Vagina (tissue), 2 donors: Measurements from ENCODE around the gene NUDT1. TPM values are rescaled to one million over a fixed set of nuclear protein-coding genes. Genes with fewer than 3 reads are reported as not detected.

ENCODE experiments used
- DNase-seq, 2 donors: peaks; one replicate each; pipeline ENCODE4 v3.0.0-alpha.2; 2017; ENCODE audit errors: extremely low spot score in 2 of 2
- H3K27ac ChIP-seq: fragments of 200-600 bp; sonication (generic); one replicate; pipeline ENCODE4 v1.5.1; 2019
- H3K27me3 ChIP-seq: fragments of 200-600 bp; sonication (generic); one replicate; pipeline ENCODE4 v1.5.1; 2019
- H3K36me3 ChIP-seq, 2 donors: fragments of 200-600 bp; sonication (generic); one replicate each; pipeline ENCODE4 v1.5.1; 2017 to 2019
- H3K4me1 ChIP-seq: fragments of 200-600 bp; sonication (generic); one replicate; pipeline ENCODE4 v1.5.1; 2019
- H3K4me3 ChIP-seq, 2 donors: fragments of 200-600 bp; sonication (generic); 1 replicate in 1 of 2; 2 replicates in 1 of 2; pipeline ENCODE4 v1.5.1; 2016 to 2019
- H3K9me3 ChIP-seq: fragments of 200-600 bp; sonication (generic); one replicate; pipeline ENCODE4 v1.5.1; 2019
- POLR2A ChIP-seq, 2 donors: fragments of 450-650 bp; IDR thresholded peaks; one replicate each; pipeline ENCODE4 v1.6.1; 2017; ENCODE audit warnings: antibody characterized with exemption in 2 of 2, mild to moderate bottlenecking in 2 of 2, moderate library complexity in 2 of 2
- POLR2AphosphoS5 ChIP-seq, 2 donors: sonication (generic); formaldehyde crosslinking; IDR thresholded peaks; one replicate each; pipeline ENCODE4 v1.9.0; 2017; ENCODE audit warnings: antibody characterized with exemption in 2 of 2, mild to moderate bottlenecking in 2 of 2, low read depth in 1 of 2; ENCODE audit not compliant: insufficient read depth in 1 of 2
- intact Hi-C: fragments of 100-400 bp; cut with DNase I; formaldehyde crosslinking; loops from one replicate; pipeline ENCODE4 v1.15.1; 2023
- total RNA-seq: library from RNA; depleted of rRNA; stranded (reverse); fragments of >200 nt; gene quantifications from one replicate; pipeline ENCODE4 v1.2.3, GENCODE V29; 2016
- TF ChIP-seq, protein P1 (sequence below), 3 experiments: fragments of 450-650 bp in 2 of 3; fragments of 200-600 bp in 1 of 3; sonication (generic) in 1 of 3; IDR thresholded peaks; one replicate each; pipeline ENCODE4 v1.5.1; 2017 to 2019; ENCODE audit warnings: antibody characterized with exemption in 3 of 3, mild to moderate bottlenecking in 2 of 3, moderate library complexity in 2 of 3

NUDT1 gene
- total RNA-seq, 1 donor from 2014 or later = 19.4 TPM

DNA sequence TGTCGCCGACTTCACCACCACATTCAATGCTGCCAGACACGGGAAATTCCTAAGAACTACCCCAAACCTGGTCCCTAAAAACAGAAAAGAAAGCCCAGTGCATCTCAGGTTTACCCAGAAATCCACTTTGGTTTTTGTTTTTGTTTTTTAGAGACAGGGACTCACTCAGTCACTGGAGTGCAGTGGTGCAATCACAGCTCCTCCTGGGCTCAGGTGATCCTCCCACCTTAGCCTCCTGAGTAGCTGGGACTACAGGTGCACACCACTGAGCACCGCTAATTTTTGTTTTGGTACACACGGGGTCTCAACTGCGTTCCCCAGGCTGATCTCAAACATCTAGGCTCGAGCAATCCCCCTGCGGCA is 32.1 kb upstream of the NUDT1 start:
- no peak for DNase-seq
- Histone ChIP-seq H3K27me3 (no peaks in the 10 kb centered on the region), H3K4me3 (no peak overlapping the region), H3K9me3 (no peaks in the 10 kb centered on the region), H3K27ac (no peak overlapping the region), H3K4me1 (no peaks in the 10 kb centered on the region), H3K36me3 (peaks cover 0 to 28% of the 10 kb centered on the region in 2 donors)
- TF ChIP-seq POLR2AphosphoS5 (IDR thresholded peaks at IDR 0.05; ENCODE audit: insufficient read depth in 1 of 2, low read depth in 1 of 2) (no peak), POLR2A (IDR thresholded peaks at IDR 0.05) (no peak)
- TF ChIP-seq, protein P1, sequence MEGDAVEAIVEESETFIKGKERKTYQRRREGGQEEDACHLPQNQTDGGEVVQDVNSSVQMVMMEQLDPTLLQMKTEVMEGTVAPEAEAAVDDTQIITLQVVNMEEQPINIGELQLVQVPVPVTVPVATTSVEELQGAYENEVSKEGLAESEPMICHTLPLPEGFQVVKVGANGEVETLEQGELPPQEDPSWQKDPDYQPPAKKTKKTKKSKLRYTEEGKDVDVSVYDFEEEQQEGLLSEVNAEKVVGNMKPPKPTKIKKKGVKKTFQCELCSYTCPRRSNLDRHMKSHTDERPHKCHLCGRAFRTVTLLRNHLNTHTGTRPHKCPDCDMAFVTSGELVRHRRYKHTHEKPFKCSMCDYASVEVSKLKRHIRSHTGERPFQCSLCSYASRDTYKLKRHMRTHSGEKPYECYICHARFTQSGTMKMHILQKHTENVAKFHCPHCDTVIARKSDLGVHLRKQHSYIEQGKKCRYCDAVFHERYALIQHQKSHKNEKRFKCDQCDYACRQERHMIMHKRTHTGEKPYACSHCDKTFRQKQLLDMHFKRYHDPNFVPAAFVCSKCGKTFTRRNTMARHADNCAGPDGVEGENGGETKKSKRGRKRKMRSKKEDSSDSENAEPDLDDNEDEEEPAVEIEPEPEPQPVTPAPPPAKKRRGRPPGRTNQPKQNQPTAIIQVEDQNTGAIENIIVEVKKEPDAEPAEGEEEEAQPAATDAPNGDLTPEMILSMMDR (IDR thresholded peaks at IDR 0.05) = no peak
- intact Hi-C loops = loop anchor here (10.0 kb wide), 1 partner anchor 625 kb away; no protein-coding TSS in a partner anchor

DNA sequence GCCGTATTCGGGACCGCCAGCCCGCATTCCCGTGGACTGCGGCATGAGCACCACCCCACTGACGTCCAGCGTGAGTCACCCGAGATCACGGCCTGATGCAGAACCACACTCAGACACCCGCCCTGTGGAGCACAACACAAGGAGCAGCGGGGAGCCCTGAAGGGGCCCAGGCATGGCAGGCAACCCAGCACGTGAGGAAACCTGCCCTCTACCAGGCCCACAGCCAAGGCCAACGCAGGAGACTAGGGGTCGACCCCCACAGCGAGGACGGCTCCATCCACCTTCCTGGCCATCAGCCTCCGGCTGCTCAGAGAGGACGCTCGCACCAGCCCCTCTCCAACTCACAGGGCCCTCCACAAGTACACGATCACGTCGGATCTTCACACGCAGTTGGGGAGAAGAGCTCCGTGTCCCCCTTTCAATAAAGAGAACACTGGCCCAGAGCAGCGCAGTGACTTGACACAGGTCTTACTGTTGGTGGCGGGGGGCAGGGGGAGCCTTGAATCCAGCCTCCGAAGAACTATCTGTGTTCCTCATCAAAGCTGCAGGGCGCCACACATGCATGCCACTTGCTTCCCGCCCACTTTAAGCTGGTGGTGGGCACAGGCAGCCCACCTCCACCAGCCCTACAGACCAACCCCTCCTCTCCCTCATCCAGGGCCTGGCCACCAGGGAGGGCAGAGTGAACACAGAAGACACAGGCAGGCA is 31.3 kb upstream of the NUDT1 start:
- Histone ChIP-seq H3K27ac (no peak overlapping the region), H3K27me3 (no peaks in the 10 kb centered on the region), H3K9me3 (no peaks in the 10 kb centered on the region), H3K36me3 (peaks cover 0 to 33% of the 10 kb centered on the region in 2 donors), H3K4me1 (no peaks in the 10 kb centered on the region), H3K4me3 (no peak overlapping the region)
- no peak for DNase-seq
- intact Hi-C loops = loop anchor here (10.0 kb wide), 1 partner anchor 626 kb away; no protein-coding TSS in a partner anchor
- TF ChIP-seq POLR2AphosphoS5 (IDR thresholded peaks at IDR 0.05; ENCODE audit: insufficient read depth in 1 of 2, low read depth in 1 of 2) = no peak
- TF ChIP-seq POLR2A (IDR thresholded peaks at IDR 0.05) = no peak
- TF ChIP-seq, protein P1 (IDR thresholded peaks at IDR 0.05) = no peak

DNA sequence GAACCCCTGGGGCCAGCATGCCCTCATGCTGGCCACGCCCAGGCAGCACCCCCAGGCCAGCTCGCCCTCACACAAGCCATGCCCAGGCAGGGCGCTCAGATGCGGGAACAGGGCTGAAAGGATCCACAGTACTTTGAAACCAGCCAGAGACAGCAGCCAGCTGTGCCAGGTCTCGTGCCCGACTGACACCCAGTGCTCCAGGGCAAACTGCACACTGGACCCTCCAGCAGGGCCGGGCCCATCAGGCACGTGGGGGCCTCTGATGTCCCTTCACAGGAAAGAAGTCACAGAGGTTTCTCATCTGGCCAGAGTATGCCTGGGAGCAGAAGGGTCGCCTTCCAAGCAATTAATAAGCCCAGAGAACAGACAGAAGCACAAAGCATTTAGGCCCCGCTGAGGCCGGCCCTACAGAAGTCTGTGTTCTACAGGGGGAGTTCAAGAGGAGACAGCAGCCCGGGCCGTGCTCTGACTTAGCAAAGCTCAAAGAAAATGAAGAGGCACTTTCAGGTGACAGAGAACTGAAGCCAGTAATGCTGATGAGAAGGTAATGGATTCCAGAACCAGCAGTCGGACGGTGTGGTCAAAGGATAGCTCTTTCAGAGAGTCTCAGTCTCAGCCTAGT is 30.7 kb upstream of the NUDT1 start:
- TF ChIP-seq POLR2A (IDR thresholded peaks at IDR 0.05) = no peak
- TF ChIP-seq, protein P1 (IDR thresholded peaks at IDR 0.05) = no peak
- TF ChIP-seq POLR2AphosphoS5 (IDR thresholded peaks at IDR 0.05; ENCODE audit: insufficient read depth in 1 of 2, low read depth in 1 of 2) = no peak
- DNase-seq = no peak
- intact Hi-C loops = loop anchor here (10.0 kb wide), 1 partner anchor 627 kb away; no protein-coding TSS in a partner anchor
- Histone ChIP-seq H3K4me1 (no peaks in the 10 kb centered on the region), H3K4me3 (no peak overlapping the region), H3K27ac (no peak overlapping the region), H3K36me3 (peaks cover 0 to 38% of the 10 kb centered on the region in 2 donors), H3K27me3 (no peaks in the 10 kb centered on the region), H3K9me3 (no peaks in the 10 kb centered on the region)

DNA sequence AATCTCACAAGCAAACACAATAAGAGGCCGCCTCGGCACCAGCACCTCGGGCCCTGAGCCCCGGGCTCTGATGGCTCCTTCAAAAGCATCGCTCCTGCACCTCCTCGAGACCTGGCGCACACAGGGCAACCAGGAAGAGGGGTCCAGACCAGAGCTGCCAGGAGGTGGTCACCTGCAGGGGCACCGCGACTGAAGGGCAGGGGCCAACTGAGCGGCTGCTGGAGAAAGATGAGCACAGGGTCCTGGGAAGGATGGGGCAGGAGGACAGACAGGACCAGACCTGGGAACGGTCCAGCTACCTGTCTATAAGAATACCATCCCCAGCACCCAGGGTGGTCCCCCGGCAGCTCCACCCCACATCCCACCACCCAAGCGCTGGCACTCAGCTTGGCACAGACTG is 30.1 kb upstream of the NUDT1 start:
- TF ChIP-seq, protein P1 (IDR thresholded peaks at IDR 0.05) = no peak
- TF ChIP-seq POLR2AphosphoS5 (IDR thresholded peaks at IDR 0.05; ENCODE audit: insufficient read depth in 1 of 2, low read depth in 1 of 2) (no peak), POLR2A (IDR thresholded peaks at IDR 0.05) (no peak)
- no peak for DNase-seq
- H3K27ac ChIP-seq = no peak overlapping the region
- no peaks in the 10 kb centered on the region for H3K4me1 ChIP-seq
- no peaks in the 10 kb centered on the region for H3K27me3 ChIP-seq
- no peak overlapping the region for H3K4me3 ChIP-seq
- intact Hi-C loops = loop anchor here (10.0 kb wide), 1 partner anchor 627 kb away; no protein-coding TSS in a partner anchor
- H3K9me3 ChIP-seq = no peaks in the 10 kb centered on the region
- H3K36me3 ChIP-seq = peaks cover 0 to 43% of the 10 kb centered on the region in 2 donors

DNA sequence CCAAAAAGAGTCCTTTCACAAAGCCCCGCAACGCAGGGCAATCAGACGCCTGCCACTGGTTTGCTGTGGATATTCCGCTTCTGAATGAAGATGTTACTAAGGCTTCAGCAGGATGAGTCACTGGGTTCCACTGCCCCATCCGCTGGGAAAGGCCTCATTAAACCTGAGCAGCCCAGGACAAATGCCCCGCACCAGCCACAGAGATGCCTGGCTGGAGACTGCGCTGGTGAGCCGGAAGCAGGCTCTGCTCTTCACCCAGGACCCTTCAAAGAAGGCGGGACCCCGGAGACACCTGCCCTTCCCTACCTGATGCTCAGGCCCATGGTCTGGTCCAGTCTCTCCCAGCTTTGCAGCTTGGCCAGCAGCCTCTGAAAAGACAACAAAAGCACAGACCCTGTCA is 29.1 kb upstream of the NUDT1 start:
- intact Hi-C loops = loop anchor here (10.0 kb wide), 1 partner anchor 628 kb away; no protein-coding TSS in a partner anchor
- no peaks in the 10 kb centered on the region for H3K27me3 ChIP-seq

More for the DNA sequence above, 29.1 kb upstream of the NUDT1 start:
- TF ChIP-seq, protein P1 (IDR thresholded peaks at IDR 0.05) = no peak
- TF ChIP-seq POLR2AphosphoS5 (IDR thresholded peaks at IDR 0.05; ENCODE audit: insufficient read depth in 1 of 2, low read depth in 1 of 2) (no peak), POLR2A (IDR thresholded peaks at IDR 0.05) (no peak)
- H3K27ac ChIP-seq = no peak overlapping the region
- DNase-seq = no peak
- no peaks in the 10 kb centered on the region for H3K4me1 ChIP-seq
- H3K9me3 ChIP-seq = no peaks in the 10 kb centered on the region
- H3K4me3 ChIP-seq = no peak overlapping the region
- peaks cover 0 to 49% of the 10 kb centered on the region in 2 donors for H3K36me3 ChIP-seq
